ENCODE measurements around the gene TMEM131. TPM values are rescaled to one million over a fixed set of nuclear protein-coding genes. Genes with fewer than 3 reads are reported as not detected.

The TMEM131 gene
- total and polyA plus RNA-seq, 2 of the 8 experiments (the other 6 are each of a cell fraction or from before 2014, with no cell fraction given), result 9.7 to 22.9 TPM

DNA sequence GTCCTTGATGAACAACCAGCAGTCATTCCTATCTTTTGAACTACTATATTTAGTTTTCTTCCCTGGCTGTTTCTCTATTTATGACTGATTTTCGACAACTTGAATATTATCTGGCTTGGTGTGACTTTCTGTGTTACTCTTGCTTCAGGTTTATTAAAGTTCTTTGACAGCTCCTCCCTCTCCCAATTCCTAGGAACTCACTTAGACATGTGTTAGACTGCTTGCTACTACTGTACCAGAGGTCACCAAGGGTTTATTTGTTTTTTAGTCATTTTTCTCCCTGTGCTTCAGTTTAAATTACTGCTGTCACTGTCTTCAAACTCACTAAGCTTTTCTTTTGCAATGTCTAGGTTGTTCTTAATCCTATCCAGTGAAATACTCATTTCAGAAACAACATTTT, 90.5 kb downstream of the TMEM131 start:
- Histone ChIP-seq H2AFZ (ENCODE audit: low read length) (no peak overlapping the region), H2AK5ac (ENCODE audit: low read depth, low read length) (no peak overlapping the region), H4K91ac (replicated peaks; ENCODE audit: insufficient read length, low read length) (no peak overlapping the region), H3K4ac (replicated peaks; ENCODE audit: insufficient read length, low read depth, low read length) (no peak overlapping the region), H3K23me2 (ENCODE audit: low read depth, low read length) (no peaks in the 10 kb centered on the region), H4K8ac (ENCODE audit: extremely low read depth, insufficient read depth, low read length) (no peak overlapping the region), H3K9ac (replicated peaks in 1 of 4; ENCODE audit: extremely low read depth in 1 of 4, low read depth in 3 of 4, low read length in 3 of 4) (no peak overlapping the region), H3K56ac (replicated peaks; ENCODE audit: insufficient read length, low read depth, low read length) (no peak overlapping the region), H2BK12ac (ENCODE audit: low read depth, low read length) (no peak overlapping the region), H2BK120ac (replicated peaks; ENCODE audit: low read depth, low read length) (no peak overlapping the region), H4K20me1 (replicated peaks in 1 of 2; ENCODE audit: control insufficient read depth in 1 of 2, insufficient read depth in 2 of 2, low read length in 2 of 2) (no peaks in the 10 kb centered on the region), H2BK5ac (ENCODE audit: low read depth, low read length) (no peak overlapping the region), H3K27ac (ENCODE audit: low read depth, low read length) (no peak overlapping the region), H3K4me1 (replicated peaks in 1 of 4; ENCODE audit: control insufficient read depth in 3 of 4, insufficient read depth in 4 of 4, low read length in 3 of 4) (no peaks in the 10 kb centered on the region), H2BK20ac (ENCODE audit: low read length) (no peak overlapping the region), H3K27me3 (replicated peaks in 1 of 4; ENCODE audit: control insufficient read depth in 3 of 4, extremely low read depth in 1 of 4, insufficient read depth in 3 of 4, low read length in 3 of 4) (no peaks in the 10 kb centered on the region; a peak in 1 of 7 replicates), H2BK15ac (ENCODE audit: low read length) (no peak overlapping the region), H3K4me2 (ENCODE audit: insufficient read depth in 1 of 2, low read depth in 2 of 2, low read length in 2 of 2) (no peak overlapping the region), H3K79me1 (ENCODE audit: low read depth, low read length) (no peaks in the 10 kb centered on the region), H3K4me3 (ENCODE audit: extremely low read depth in 1 of 4, insufficient read depth in 2 of 4, low read depth in 3 of 4, low read length in 4 of 4) (no peak overlapping the region), H3K79me2 (ENCODE audit: control insufficient read depth in 1 of 2, insufficient read depth in 2 of 2, low read length in 2 of 2) (no peaks in the 10 kb centered on the region), H3K36me3 (ENCODE audit: control insufficient read depth in 2 of 4, insufficient read depth in 4 of 4, low read length in 3 of 4) (no peaks in the 10 kb centered on the region), H4K5ac (ENCODE audit: insufficient read length, low read depth, low read length) (no peak overlapping the region), H3K23ac (ENCODE audit: insufficient read length) (no peak overlapping the region), H3K9me3 (ENCODE audit: insufficient read depth in 2 of 2, low read depth in 1 of 2, low read length in 1 of 2) (no peaks in the 10 kb centered on the region), H3K18ac (ENCODE audit: extremely low read depth, low read length) (no peak overlapping the region), H3K14ac (ENCODE audit: insufficient read length) (no peak overlapping the region)
- 93% methylated on average over 1 of the region's 1 CpG; no CpG with 5 or more reads in 1 of the 2 experiments for WGBS, 2 experiments (ENCODE audit: extremely low coverage in 1 of 2, insufficient coverage in 1 of 2, insufficient read length in 1 of 2, insufficient replicate concordance in 2 of 2, low coverage in 1 of 2, low lambda C conversion rate in 2 of 2, missing lambda C conversion rate in 1 of 2)
- no peak for DNase-seq (ENCODE audit: low read depth in 1 of 2, low spot score in 2 of 2)
- POLR2A ChIA-PET (ENCODE audit: partially characterized antibody), result no interaction called here
- CTCF ChIA-PET (ENCODE audit: partially characterized antibody), result no interaction called here
- FAIRE-seq, result no peak
- TF ChIP-seq SIN3A (conservative IDR thresholded peaks at IDR 0.05 in 1 of 2, IDR thresholded peaks at IDR 0.05 in 1 of 2; ENCODE audit: low read depth in 1 of 2, low read length in 2 of 2), result no peak
- no peak for TF ChIP-seq RAD21 (IDR thresholded peaks at IDR 0.05 in 1 of 2, conservative IDR thresholded peaks at IDR 0.05 in 1 of 2; ENCODE audit: low read depth in 2 of 2, low read length in 2 of 2)
- no peak for TF ChIP-seq EZH2 (IDR thresholded peaks at IDR 0.05; ENCODE audit: low read depth, low read length, severe bottlenecking)
- no peak for TF ChIP-seq RNF2 (IDR thresholded peaks at IDR 0.05; ENCODE audit: borderline replicate concordance, low read depth, low read length, missing control alignments, poor library complexity, severe bottlenecking)
- no peak for TF ChIP-seq ASH2L (IDR thresholded peaks at IDR 0.05; ENCODE audit: low read length)
- no peak for TF ChIP-seq POU5F1 (IDR thresholded peaks at IDR 0.05; ENCODE audit: low read depth, low read length)
- TF ChIP-seq CTBP2 (IDR thresholded peaks at IDR 0.05; ENCODE audit: borderline replicate concordance, insufficient read depth, insufficient read length, low read length), result no peak

All from H1 (cell line).